Astrocyte (in vitro differentiated cells and primary cell): ENCODE results near the gene LRIT2.

Source experiments
- CTCF ChIP-seq: IDR thresholded peaks from 2 replicates; pipeline ENCODE4 v1.5.1; 2011; ENCODE audit warnings: low read depth, mild to moderate bottlenecking, inconsistent platforms, low read length, moderate library complexity; ENCODE audit not compliant: insufficient read depth
- EZH2 ChIP-seq: IDR thresholded peaks from 2 replicates; pipeline ENCODE4 v1.6.1; 2012; ENCODE audit warnings: mild to moderate bottlenecking, low read length, inconsistent platforms; ENCODE audit not compliant: insufficient read depth

- TF ChIP-seq CTCF (no peak), EZH2 (peak; percentile 79)
Observed at GRCh38 chr10:84194424-84195043, 30.8 kb downstream of the LRIT2 start, which contains the start of gene CDHR1.
